NB4 (cell line): ENCODE results near the gene HDGF.

Source experiments
- CTCF ChIP-seq: IDR thresholded peaks from one replicate; pipeline ENCODE4 v1.5.1; 2012; ENCODE audit warnings: low read depth, low read length
- MAX ChIP-seq: IDR thresholded peaks from 2 replicates; pipeline ENCODE4 v1.6.1; 2011; ENCODE audit warnings: low read depth, low read length
- MYC ChIP-seq: IDR thresholded peaks from 2 replicates; pipeline ENCODE4 v1.6.1; 2011; ENCODE audit warnings: low read depth, low read length
- POLR2A ChIP-seq: IDR thresholded peaks from 2 replicates; pipeline ENCODE4 v1.6.1; 2011; ENCODE audit warnings: mild to moderate bottlenecking; ENCODE audit not compliant: insufficient read length; ENCODE audit errors: extremely low read depth

- TF ChIP-seq CTCF: no peak
- TF ChIP-seq MYC: no peak
- no peak for TF ChIP-seq POLR2A
- no peak for TF ChIP-seq MAX
These were observed 8.7 kb downstream of the HDGF start for GRCh38 chr1:156742801-156743200.
